ENCODE data around the gene AFTPH. TPM values are rescaled to one million over a fixed set of nuclear protein-coding genes. Genes with fewer than 3 reads are reported as not detected.
A peak's percentile ranks its signal among the peaks of the same experiment; 100 is the strongest.

The AFTPH gene
- total RNA-seq, 1 experiment from 2014 or later = 40.5 TPM

DNA sequence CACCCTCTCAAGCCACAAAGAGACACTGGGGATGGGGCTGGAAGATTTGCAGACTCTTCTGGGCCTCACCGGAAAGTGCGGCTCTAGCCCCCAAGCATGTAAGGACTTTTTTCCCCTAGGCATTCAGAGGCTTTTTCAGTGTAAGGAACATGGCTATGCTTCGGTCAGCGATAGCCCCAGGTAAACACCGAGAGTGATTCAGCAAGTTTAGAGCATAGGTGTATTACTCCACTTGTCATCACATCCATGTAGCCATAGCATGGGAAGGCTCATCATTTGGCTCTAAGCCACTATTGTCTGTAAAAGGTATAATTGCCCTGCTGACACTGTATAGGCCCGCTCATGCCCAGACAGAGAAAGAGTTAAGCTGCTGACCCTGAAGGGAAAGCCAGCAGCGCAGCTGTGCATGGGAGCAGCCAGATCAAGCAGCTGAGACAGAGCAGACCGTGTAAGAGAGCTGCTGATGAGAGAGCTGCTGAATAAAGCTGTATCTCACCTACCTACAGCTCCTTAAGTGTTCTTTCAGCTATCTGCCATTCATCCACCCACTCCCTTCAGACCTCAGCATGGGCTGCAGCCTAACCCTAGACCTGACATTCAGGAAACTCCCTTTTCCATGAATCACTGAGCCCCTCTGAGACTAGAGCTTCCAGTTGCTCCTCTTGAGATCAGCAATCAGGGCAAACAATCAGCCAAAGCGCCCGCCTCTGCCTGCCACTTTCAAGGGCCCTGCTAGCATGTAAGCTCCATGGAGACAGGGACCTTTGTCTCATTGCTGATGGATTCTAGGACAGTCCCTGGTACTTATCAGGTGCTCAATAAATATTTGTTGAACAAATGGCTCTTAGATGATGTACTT is 44.6 kb upstream of the AFTPH start:
- Histone ChIP-seq H3K36me3 (ENCODE audit: low read depth) (no peaks in the 10 kb centered on the region), H3K27me3 (ENCODE audit: insufficient read depth, low read depth) (no peaks in the 10 kb centered on the region), H3K9me2 (ENCODE audit: insufficient read depth) (no peaks in the 10 kb centered on the region), H4K20me1 (ENCODE audit: insufficient read depth) (no peaks in the 10 kb centered on the region), H2AFZ (no peak overlapping the region), H3K4me3 (no peak overlapping the region), H3K79me2 (ENCODE audit: low read depth) (no peaks in the 10 kb centered on the region), H3K27ac (no peak overlapping the region), H3K4me1 (replicated peaks; ENCODE audit: insufficient read depth) (peaks cover 16% of the 10 kb centered on the region), H3F3A (ENCODE audit: insufficient read depth, low read depth) (peaks cover 16% of the 10 kb centered on the region), H3K9me3 (ENCODE audit: insufficient read depth, low read depth) (no peaks in the 10 kb centered on the region), H3K4me2 (no peak overlapping the region)
- CTCF ChIA-PET = interaction anchor here (0.6 to 1.0 kb wide), 2 partner anchors 138 to 202 kb away, joined by 3 to 11 read pairs; no protein-coding TSS in a partner anchor
- BruUV-seq (replicated peaks) = no TSS peak
- DNase-seq = no peak
- intact Hi-C loops (cut with micrococcal nuclease; ENCODE audit: unreplicated experiment) = loop anchor here (10.0 kb wide), 2 partner anchors 115 to 335 kb away; partner anchors contain the start of gene PELI1
- POLR2A ChIA-PET (ENCODE audit: unreplicated experiment) = interaction anchor here (0.6 kb wide), 1 partner anchor 27 kb away, joined by 4 read pairs; no protein-coding TSS in a partner anchor
- no peak for TF ChIP-seq EZH2 (IDR thresholded peaks at IDR 0.05; ENCODE audit: low read depth)
- TF ChIP-seq, protein P1, sequence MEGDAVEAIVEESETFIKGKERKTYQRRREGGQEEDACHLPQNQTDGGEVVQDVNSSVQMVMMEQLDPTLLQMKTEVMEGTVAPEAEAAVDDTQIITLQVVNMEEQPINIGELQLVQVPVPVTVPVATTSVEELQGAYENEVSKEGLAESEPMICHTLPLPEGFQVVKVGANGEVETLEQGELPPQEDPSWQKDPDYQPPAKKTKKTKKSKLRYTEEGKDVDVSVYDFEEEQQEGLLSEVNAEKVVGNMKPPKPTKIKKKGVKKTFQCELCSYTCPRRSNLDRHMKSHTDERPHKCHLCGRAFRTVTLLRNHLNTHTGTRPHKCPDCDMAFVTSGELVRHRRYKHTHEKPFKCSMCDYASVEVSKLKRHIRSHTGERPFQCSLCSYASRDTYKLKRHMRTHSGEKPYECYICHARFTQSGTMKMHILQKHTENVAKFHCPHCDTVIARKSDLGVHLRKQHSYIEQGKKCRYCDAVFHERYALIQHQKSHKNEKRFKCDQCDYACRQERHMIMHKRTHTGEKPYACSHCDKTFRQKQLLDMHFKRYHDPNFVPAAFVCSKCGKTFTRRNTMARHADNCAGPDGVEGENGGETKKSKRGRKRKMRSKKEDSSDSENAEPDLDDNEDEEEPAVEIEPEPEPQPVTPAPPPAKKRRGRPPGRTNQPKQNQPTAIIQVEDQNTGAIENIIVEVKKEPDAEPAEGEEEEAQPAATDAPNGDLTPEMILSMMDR (conservative IDR thresholded peaks at IDR 0.05) = no peak

DNA sequence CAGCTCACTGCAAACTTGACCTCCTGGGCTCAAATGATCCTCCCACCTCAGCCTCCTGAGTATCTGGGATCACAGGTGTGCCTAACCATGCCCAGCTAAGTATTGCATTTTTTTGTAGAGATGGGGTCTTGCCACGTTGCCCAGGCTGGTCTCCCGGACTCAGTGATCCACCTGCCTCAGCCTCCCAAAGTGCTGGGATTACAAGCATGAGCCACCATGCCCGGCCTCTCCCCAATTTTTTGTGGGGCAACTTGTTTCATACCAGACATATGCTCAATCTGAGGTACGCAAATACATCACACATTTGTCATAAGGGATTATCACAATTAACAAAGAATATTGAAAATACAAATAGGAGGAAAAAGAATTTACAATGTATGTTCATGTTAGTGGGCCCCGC is 42.5 kb upstream of the AFTPH start:
- Histone ChIP-seq H3F3A (ENCODE audit: insufficient read depth, low read depth) (peaks cover 16% of the 10 kb centered on the region), H3K36me3 (ENCODE audit: low read depth) (no peaks in the 10 kb centered on the region), H2AFZ (no peak overlapping the region), H3K27ac (no peak overlapping the region), H3K27me3 (ENCODE audit: insufficient read depth, low read depth) (no peaks in the 10 kb centered on the region), H3K4me1 (replicated peaks; ENCODE audit: insufficient read depth) (peaks cover 16% of the 10 kb centered on the region), H3K4me2 (no peak overlapping the region), H4K20me1 (ENCODE audit: insufficient read depth) (no peaks in the 10 kb centered on the region), H3K9me3 (ENCODE audit: insufficient read depth, low read depth) (no peaks in the 10 kb centered on the region), H3K79me2 (ENCODE audit: low read depth) (no peaks in the 10 kb centered on the region), H3K4me3 (no peak overlapping the region), H3K9me2 (ENCODE audit: insufficient read depth) (no peaks in the 10 kb centered on the region)
- intact Hi-C loops (cut with micrococcal nuclease; ENCODE audit: unreplicated experiment) = loop anchor here (10.0 kb wide), 2 partner anchors 117 to 337 kb away; partner anchors contain the start of gene PELI1
- ChIA-PET POLR2A (ENCODE audit: unreplicated experiment) (no interaction called here), CTCF (no interaction called here)
- TF ChIP-seq, protein P1 (conservative IDR thresholded peaks at IDR 0.05) = no peak
- no peak for TF ChIP-seq EZH2 (IDR thresholded peaks at IDR 0.05; ENCODE audit: low read depth)
- BruUV-seq (replicated peaks) = no TSS peak
- DNase-seq = no peak

DNA sequence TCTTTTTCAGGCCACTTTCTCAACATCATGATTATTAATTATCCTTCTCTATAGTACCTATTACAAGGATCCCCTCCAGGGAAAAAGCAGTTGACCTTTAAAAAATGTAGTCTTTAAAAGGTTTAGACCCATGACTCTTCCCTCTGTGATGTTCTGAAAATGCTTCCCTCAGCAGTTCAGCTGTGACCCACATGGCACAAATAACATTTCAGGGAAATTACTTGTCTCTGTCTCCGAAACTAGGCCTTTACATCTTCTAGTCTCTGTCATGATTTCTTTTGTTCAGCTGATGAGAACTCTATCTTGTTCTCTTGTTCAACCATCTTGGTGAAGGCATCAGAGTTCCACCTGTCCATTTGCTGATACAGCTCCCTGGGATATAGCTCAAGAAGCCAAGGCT is 41.9 kb upstream of the AFTPH start:
- H2AFZ ChIP-seq = peak overlapping the region; percentile 68; the same call in 1 of the 2 replicates
- peaks cover 16% of the 10 kb centered on the region for H3K4me1 ChIP-seq (replicated peaks; ENCODE audit: insufficient read depth)
- intact Hi-C loops (cut with micrococcal nuclease; ENCODE audit: unreplicated experiment) = loop anchor here (10.0 kb wide), 2 partner anchors 117 to 337 kb away; partner anchors contain the start of gene PELI1
- no peaks in the 10 kb centered on the region for H3K36me3 ChIP-seq (ENCODE audit: low read depth)
- peaks cover 16% of the 10 kb centered on the region for H3F3A ChIP-seq (ENCODE audit: insufficient read depth, low read depth)
- ChIA-PET CTCF (interaction anchor here (1.0 kb wide), 1 partner anchor 152 kb away, joined by 6 read pairs; no protein-coding TSS in a partner anchor), POLR2A (ENCODE audit: unreplicated experiment) (interaction anchor here (0.6 to 1.0 kb wide), 3 partner anchors 23 to 209 kb away, joined by 3 to 11 read pairs (median 4); no protein-coding TSS in a partner anchor)
- no peak overlapping the region for H3K4me3 ChIP-seq
- no peaks in the 10 kb centered on the region for H4K20me1 ChIP-seq (ENCODE audit: insufficient read depth)
- no TSS peak for BruUV-seq (replicated peaks)
- no peaks in the 10 kb centered on the region for H3K27me3 ChIP-seq (ENCODE audit: insufficient read depth, low read depth)
- H3K9me3 ChIP-seq (ENCODE audit: insufficient read depth, low read depth) = no peaks in the 10 kb centered on the region
- H3K27ac ChIP-seq = peak overlapping the region; percentile 49
- H3K9me2 ChIP-seq (ENCODE audit: insufficient read depth) = no peaks in the 10 kb centered on the region
- H3K4me2 ChIP-seq = peak overlapping the region; percentile 47
- DNase-seq = no peak
- no peaks in the 10 kb centered on the region for H3K79me2 ChIP-seq (ENCODE audit: low read depth)
- no peak for TF ChIP-seq EZH2 (IDR thresholded peaks at IDR 0.05; ENCODE audit: low read depth)
- TF ChIP-seq, protein P1 (conservative IDR thresholded peaks at IDR 0.05) = no peak
